Measurements from ENCODE around the gene CYP27A1. TPM values are rescaled to one million over a fixed set of nuclear protein-coding genes. Genes with fewer than 3 reads are reported as not detected.

The CYP27A1 gene
- total RNA-seq, 6 experiments from 2014 or later = 209 to 463 (median 238) TPM

- DNase-seq (no peak), ATAC-seq (no peak)
- H3K4me1 ChIP-seq = peaks cover 0 to under 1% (median 0%) of the 10 kb centered on the region in 4 donors
- no peak overlapping the region for H3K4me3 ChIP-seq
- H3K9me3 ChIP-seq = no peaks in the 10 kb centered on the region
- TF ChIP-seq POLR2A (IDR thresholded peaks at IDR 0.05) (no peak), CTCF (IDR thresholded peaks at IDR 0.05) (no peak)
- intact Hi-C loops (cut with DNase I) = loop anchor here in 1 of 2 donors (10.0 kb wide), 1 partner anchor 130 kb away; no protein-coding TSS in a partner anchor
- H3K27ac ChIP-seq = no peak overlapping the region
- WGBS (ENCODE audit: insufficient coverage, low coverage, low lambda C conversion rate, missing lambda C conversion rate) = 44% methylated on average over 5 of the region's 5 CpGs
- H3K36me3 ChIP-seq = no peaks in the 10 kb centered on the region
- peaks cover 0 to 4% of the 10 kb centered on the region in 2 donors for H3K27me3 ChIP-seq
Measured at GRCh38 chr2:218854860-218855259, 72.9 kb downstream of the CYP27A1 start.

GRCh38 chr2:218855305-218856166 lies 73.6 kb downstream of the CYP27A1 start:
- ATAC-seq (no peak), DNase-seq (no peak)
- Histone ChIP-seq H3K27ac (no peak overlapping the region), H3K4me3 (no peak overlapping the region), H3K4me1 (peaks cover 0 to 8% (median 1%) of the 10 kb centered on the region in 4 donors), H3K36me3 (no peaks in the 10 kb centered on the region), H3K27me3 (peaks cover 4% of the 10 kb centered on the region in 2 donors), H3K9me3 (no peaks in the 10 kb centered on the region)
- intact Hi-C loops (cut with DNase I) = loop anchor here in 1 of 2 donors (10.0 kb wide), 1 partner anchor 131 kb away; no protein-coding TSS in a partner anchor
- TF ChIP-seq POLR2A (IDR thresholded peaks at IDR 0.05) = no peak
- no peak for TF ChIP-seq CTCF (IDR thresholded peaks at IDR 0.05)
- 33% methylated on average over 7 of the region's 14 CpGs for WGBS (ENCODE audit: insufficient coverage, low coverage, low lambda C conversion rate, missing lambda C conversion rate)

GRCh38 chr2:218856167-218856895 lies 74.4 kb downstream of the CYP27A1 start:
- Histone ChIP-seq H3K27ac (no peak overlapping the region), H3K4me3 (no peak overlapping the region), H3K4me1 (peaks cover 0 to 8% (median 1%) of the 10 kb centered on the region in 4 donors), H3K9me3 (no peaks in the 10 kb centered on the region), H3K27me3 (peaks cover 4 to 6% of the 10 kb centered on the region in 2 donors), H3K36me3 (no peaks in the 10 kb centered on the region)
- TF ChIP-seq POLR2A (IDR thresholded peaks at IDR 0.05) (no peak), CTCF (IDR thresholded peaks at IDR 0.05) (no peak)
- no peak for DNase-seq
- intact Hi-C loops (cut with DNase I) = loop anchor here in 1 of 2 donors (10.0 kb wide), 1 partner anchor 132 kb away; no protein-coding TSS in a partner anchor
- ATAC-seq = no peak
- 29% methylated on average over 11 of the region's 12 CpGs for WGBS (ENCODE audit: insufficient coverage, low coverage, low lambda C conversion rate, missing lambda C conversion rate)

- no peak for DNase-seq
- Histone ChIP-seq H3K36me3 (no peaks in the 10 kb centered on the region), H3K27me3 (peaks cover 4 to 6% of the 10 kb centered on the region in 2 donors), H3K27ac (no peak overlapping the region), H3K4me1 (peaks cover 0 to 8% (median 1%) of the 10 kb centered on the region in 4 donors), H3K4me3 (no peak overlapping the region), H3K9me3 (no peaks in the 10 kb centered on the region)
- ATAC-seq = no peak
- WGBS (ENCODE audit: insufficient coverage, low coverage, low lambda C conversion rate, missing lambda C conversion rate) = 83% methylated on average over 1 of the region's 1 CpG
- TF ChIP-seq POLR2A (IDR thresholded peaks at IDR 0.05) (no peak), CTCF (IDR thresholded peaks at IDR 0.05) (no peak)
- intact Hi-C loops (cut with DNase I) = loop anchor here in 1 of 2 donors (10.0 kb wide), 1 partner anchor 132 kb away; no protein-coding TSS in a partner anchor
Measured at GRCh38 chr2:218856896-218857243, 74.9 kb downstream of the CYP27A1 start.
